Mucosa of gallbladder (tissue), 1 donor: ENCODE measurements around the gene PLEKHA1. TPM values are rescaled to one million over a fixed set of nuclear protein-coding genes. Genes with fewer than 3 reads are reported as not detected.

Experiments
- DNase-seq: peaks from one replicate; pipeline ENCODE4 v3.0.0-alpha.2; 2020; ENCODE audit warnings: low spot score
- total RNA-seq: library from RNA; stranded (reverse); gene quantifications from one replicate; pipeline ENCODE4 v1.2.1, GENCODE V29; 2021
- donor health status: DM: no; HTN: no; CAD: no.

Gene PLEKHA1
- total RNA-seq, 1 donor from 2014 or later, result 54.8 TPM

DNA sequence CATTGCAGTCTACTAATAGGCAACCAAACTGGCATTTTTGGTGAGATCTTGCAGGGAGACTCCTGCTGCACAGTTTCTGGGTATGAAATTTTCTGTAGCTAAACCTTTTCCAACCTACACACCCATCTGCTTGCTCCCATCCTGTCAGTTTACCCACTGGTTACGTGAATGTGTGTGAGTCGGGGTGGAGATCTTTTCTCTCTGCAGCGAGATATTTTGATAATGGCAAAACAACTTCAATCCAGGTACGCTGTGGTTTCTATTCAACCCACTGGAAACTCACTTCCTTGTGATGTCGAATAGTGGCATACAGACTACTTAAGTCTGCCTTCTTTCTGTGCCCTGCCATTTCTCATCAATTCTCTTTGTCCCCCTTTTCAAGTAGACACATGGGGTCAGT, 4.5 kb downstream of the PLEKHA1 start:
- no peak for DNase-seq

DNA sequence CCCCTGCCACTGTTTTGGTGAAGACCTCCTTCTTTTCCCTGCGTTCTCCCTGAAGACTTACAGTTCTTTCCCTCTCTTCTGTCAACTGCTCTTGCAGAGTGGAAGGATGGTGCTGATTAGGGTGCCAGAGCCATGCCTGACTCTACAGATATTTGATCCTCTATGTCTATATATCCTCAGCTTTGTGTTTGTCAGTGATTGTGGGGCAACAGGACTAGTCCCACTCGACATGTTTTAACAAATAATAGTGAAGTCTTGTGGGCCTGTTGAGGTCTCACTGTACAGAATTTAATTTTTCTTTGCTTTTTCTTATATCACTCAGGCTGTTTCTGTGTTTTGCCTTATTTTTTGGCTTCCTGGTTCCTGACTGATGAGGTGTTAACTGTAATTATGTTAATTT, 5.0 kb downstream of the PLEKHA1 start:
- DNase-seq, result no peak

DNA sequence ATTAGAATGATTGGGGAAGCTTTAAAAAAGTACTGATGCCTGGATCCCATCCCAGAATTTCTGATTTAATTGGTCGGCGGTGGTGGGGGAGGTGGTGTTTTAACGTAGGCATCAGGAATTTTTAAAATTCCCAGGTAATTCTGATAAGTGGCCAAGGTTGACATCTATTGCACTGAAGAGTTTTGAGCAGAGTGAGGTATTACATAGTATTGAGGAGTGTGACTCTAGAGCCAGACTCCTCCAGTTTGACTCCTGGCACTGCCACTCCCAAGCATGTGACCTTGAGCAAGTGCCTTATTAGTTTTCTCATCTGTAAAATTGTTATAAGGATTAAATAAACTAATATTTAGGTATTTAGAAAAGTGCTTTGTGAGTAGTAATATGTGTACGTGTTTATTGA, 6.2 kb downstream of the PLEKHA1 start:
- DNase-seq, result no peak

DNA sequence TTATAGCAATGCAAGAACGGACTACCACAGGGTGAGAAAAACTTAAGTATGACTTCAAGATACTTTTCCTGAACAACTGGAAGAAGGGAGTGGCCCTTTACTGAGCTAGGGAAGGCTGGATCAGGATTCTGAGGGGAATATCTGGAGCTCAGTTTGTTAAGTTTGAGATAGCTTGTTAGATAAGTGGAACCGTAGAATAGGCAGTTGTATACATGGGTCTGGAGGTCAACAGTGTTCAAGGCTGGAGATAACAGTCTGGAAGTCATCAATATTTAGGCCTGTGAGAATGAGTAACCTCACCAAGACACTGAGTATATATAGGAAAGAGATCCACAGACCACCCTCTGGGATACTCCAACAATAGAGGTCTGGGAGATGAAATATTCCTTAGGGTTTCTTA, 7.2 kb downstream of the PLEKHA1 start:
- no peak for DNase-seq

DNA sequence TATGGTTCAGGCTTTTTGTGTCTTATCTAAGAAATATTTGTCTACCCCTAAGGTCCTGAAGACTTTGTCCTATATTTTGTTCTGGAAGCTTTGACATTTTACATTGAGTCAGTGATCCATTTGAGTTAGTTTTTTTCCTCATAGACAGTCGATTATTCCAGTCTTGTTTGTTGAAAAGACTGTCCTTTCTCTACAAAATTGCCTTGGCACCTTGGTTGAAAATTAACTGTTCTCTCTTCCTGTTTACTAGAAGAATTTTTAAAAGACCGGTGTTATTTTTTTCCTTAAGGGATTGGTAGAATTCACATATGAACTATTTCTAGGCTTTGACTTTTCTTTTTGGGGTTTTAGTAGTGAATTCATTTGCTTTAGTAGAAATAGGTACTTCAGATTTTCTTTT, 12.0 kb downstream of the PLEKHA1 start:
- no peak for DNase-seq

DNA sequence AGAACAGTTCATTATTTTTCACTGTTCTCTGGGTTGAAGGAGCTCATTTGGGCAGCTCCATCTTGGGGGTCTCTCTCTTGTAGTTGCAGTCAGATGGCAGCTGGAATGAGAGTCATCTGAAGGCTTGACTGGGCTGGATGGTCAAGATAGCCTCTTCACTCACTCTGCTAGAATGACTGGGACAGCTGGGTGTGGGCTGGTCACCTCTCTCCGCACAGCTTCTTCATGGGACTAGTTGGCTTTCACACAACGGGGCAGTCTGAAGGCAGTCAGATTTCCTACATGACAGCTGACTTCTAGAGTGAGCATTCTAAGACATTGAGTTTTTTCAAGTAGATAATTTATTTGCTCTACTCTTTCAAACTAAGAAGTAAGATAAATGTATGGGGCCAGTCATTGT, 13.1 kb downstream of the PLEKHA1 start:
- no peak for DNase-seq

DNA sequence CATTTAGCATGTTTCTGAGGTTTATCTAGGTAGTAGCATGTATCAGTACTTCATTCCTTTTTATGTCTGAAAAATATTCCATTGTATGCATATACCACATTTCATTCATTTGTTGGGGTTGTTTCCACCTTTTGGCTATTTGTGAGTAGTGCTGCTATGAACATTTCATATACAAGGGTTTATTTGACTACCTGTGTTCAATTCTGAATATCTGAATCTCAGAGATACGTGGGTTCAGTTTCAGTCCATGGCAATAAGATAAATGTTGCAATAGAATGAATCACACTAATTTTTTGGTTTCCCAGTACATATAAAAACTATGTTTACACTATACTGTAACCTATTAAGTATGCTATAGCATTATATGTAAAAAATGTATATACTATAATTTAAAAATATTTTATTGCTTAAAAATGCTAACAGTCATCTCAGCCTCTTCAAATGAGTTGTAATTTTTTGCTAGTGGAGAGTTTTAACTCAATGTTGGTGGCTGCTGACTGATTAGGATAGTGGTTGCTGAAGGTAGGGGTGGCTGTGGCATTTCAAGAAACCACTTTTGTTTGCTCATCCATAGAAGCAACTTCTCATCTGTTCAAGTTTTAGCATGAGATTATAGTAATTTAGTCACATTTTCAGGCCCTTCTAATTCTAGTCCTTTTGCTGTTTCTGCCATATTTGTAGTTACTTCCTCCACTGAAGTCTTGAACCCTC, 13.9 kb downstream of the PLEKHA1 start:
- DNase-seq, result no peak

DNA sequence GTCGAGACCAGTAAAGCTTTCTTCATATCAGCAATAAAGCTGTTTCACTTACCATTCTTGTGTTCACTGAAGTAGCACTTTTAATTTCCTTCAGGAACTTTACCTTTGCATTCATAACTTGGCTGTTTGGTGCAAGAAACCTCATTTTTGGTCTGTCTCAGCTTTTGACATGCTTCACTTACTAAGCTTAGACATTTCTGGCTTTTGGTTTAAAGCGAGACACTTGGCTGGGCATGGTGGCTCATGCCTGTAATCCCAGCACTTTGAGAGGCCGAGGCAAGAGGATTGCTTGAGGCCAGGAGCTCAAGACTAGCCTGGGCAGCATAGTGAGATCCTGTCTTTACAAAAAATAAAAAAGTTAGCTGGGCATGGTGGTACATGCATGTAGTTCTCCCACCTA, 15.8 kb downstream of the PLEKHA1 start:
- DNase-seq, result no peak

DNA sequence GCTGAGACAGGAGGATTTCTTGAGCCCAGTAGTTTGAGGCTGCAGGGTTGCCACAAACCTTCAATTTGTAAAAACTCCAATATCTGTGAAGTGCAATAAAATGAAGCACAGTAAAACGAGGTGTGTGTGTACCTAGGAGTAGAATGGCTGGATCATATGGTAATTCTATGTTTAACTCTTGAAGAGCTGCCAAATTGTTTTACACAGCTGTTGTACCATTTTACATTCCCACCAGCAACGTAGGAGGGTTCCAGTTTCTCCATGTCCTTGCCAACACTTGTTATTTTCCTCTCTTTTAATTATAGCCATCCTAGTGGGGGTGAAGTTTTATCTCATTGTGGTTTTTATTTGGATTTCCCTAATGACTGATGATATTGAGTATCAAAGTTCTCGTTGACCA, 16.2 kb downstream of the PLEKHA1 start:
- no peak for DNase-seq

DNA sequence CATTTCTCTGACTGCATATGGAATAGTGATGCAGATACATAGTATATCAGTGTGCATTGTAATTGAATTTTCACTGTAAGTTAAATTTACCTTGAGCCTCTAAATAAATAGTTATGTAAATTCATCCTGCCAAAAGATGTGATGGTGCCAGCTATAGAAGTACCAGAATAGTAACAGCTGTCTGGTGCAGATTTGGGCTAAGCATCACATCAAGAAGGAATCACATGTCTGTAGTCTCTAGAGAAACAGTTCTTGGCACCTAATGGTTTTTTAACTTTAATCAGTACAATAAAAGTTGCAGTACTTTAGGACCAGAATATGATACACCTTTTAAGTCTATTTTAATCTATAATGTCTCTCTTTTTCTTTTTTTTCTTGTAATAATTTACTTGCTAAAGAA, 17.4 kb downstream of the PLEKHA1 start:
- no peak for DNase-seq

DNA sequence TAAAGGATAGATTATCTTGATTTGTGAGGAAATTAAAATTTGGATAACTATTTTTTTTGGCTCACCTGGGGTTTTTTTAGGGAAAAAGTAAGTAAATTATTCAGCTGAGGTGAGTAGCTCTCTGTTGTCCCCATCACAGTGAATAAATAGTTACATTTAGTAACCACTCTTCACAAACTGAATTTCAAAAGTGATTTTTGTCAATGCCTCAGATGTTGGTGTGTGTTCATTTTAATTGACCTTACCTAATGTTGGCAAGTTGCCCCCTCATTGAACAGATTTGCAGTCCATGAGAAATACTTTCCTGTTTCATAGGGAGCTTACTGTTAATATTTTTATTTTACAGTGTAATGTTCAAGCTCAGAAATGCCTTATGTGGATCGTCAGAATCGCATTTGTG, 18.3 kb downstream of the PLEKHA1 start:
- DNase-seq, result no peak

DNA sequence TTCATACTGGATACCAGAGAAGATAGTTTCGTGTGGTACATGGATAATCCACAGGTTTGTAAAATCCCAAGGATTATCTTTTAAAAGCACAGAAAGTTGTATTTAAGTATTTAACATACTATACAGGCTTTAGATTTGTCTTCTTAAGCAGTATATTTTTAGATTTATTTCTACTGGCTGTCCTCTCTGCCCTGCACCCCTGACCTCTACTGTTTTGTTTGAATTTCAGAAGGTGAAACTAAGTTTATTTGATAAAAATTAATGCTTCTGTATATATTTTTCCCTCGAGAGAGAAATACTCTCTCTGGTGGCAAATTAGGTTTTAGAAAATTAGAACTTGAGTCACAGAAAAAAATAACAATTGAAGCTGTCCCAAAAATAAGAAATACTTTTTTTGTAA, 18.8 kb downstream of the PLEKHA1 start:
- DNase-seq, result no peak

DNA sequence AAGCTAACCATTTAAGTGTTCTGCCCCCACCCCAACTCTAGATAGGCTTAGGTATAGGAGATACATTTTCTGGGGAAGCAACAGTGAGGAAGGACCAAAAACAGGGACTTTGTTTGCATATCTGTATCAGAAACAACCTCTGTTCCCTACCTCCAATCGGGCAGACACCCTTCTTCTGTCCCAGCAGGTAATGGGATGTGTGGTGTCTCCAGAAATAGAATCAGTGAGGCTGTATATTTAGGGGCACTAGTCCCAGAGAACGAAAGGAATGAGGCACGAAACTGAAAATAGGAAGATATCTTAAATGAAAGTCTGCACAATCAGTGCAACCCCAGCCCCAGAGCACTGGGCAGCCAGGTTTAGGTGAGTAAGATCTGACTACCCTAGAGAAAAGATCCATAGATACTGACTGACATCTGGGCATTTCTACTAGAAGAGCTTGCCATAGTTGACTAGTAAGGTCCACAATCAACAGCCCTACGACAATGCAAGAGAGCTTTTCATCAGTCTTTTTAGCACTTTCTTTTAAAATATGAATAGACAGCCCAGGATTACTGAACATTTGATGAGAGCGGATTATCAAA, 28.1 kb downstream of the PLEKHA1 start:
- no peak for DNase-seq

DNA sequence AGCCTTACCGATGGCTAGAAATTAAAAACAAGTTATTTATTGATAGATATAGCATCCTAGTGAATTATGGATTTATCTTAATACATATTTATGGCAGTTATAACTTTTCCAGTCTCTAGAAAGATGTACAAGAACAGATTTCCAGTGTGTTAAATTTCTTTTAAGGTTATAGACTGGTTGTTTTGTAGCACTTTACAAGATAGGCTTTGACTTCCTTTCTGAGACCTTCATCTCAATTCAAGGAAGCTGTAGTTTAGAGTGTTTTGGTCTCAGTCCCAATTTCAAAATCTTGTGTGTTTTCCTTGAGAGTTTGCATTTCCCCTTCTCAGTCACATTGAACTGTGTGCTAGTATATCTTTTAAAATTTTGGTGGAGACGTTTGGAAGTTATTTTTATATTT, 30.1 kb downstream of the PLEKHA1 start:
- DNase-seq, result no peak

DNA sequence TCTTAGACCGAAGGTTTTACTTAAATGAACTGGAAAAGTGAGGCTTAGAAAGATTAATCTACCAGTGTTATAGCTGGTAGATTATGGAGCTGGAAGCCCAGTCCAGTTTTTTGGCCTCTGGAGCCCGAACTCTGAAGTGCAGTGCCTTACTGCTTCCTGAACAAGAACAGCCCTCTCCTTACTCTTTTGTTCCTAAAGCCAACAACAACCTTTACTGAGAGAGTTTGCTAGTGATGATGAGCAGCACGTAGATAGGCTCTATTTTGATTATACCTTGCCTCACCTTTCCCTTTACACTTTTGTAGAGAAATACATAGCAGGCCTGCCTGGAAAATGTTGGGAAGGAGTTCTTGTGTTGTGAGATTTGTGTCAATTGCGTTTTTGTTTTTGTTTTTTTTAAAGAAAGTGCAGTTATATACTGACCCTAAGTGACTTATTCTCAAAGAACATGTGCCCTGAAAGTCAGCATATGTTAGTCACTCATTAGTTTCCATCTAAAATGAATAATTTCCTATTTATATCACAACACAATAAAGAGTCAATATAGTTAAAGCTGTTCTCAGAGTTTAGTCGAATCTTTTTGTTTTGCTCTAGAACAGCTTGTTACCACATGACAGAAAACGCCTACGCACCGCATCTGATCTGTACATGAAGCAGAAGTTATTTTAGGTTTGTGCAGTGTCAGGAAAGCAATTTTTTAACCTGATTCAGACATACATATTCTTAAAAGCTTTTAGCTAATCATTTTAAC, 33.0 kb downstream of the PLEKHA1 start:
- DNase-seq, result no peak

DNA sequence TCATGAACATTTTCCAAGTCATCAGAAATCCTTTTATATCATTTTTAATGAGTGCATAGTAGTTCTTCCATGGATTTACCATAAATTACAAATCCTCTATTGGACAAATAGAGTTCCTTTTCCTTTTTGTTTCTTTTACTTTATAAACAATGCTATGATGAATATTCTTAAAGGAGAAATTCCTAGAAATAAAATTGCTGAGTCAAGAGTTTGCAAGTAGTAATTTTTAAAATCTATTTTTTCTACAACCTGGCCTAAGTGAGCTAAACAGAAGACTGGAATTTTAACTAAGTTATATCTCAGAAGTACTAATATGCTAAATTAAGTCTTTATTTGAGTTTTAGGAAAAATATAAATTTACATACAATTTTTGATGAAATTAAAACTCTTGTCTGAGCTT, 38.8 kb downstream of the PLEKHA1 start:
- no peak for DNase-seq

DNA sequence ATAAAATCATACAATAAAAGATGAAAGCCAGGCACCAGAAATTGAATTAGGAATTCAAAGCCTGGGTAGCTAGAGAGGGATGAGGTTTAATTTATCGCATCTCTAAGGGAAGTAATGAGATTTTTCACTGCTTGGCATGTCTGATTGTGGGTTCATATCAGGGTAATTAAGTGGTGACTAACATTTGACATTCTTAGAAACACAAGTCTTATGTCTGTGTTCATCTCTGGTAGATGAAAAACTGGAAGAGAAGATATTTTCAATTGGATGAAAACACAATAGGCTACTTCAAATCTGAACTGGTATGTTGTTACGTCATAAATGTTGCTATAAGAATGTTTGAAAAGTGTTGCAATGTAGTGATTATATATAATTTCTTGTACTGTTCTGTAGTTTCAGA, 43.2 kb downstream of the PLEKHA1 start:
- DNase-seq, result no peak

DNA sequence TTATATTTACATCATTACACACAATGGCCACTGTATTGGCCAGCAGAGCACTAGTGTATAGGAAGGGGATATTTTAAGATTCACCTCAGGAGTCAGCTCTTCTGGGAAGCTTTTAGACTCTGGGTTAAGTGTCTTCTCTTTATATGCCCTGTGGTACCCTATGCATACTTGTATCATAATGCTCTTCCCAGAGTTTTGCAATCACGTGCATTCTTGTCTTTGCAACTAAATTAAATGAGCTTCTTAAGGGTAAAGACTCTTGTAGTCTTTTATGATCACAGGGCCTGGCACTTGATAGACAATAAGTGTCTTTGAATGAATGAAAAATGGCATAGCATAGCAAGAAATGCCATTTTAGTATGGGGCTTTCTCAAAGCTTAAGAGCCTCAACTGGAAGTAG, 44.5 kb downstream of the PLEKHA1 start:
- DNase-seq, result no peak

DNA sequence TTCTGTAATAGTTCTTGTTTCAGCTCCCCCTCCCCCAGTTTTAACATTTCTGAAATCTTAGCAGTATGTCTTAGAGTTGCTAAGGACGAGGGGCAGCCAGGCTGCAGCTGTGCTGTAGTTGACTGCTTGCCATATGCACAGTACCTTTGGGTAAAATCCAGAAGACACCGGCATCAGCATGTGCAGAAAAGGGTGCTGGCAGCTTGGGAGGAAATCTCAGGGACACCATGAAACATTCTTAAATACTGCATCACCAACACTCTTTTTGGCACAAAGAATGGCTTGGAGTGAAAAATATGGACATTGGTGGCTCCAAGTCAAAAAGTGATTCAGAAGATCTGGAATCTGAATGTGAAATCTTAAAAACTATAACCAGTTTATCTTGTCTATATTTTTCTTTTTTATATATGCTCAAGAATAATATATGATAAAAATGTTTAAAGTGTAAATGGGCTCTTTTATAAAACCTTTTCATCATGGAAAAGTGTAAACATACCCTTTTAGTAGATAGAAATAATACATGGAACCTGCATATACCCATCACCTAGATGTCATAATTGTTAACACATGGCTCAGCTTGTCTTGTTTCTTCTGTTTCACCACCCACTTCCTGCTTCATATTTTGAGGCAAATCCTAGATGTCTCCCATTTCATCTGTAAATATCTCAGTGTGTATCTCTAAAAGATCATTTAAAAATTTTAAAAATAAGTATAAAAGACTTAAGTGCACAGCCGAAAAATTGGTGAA, 45.5 kb downstream of the PLEKHA1 start:
- DNase-seq, result no peak

DNA sequence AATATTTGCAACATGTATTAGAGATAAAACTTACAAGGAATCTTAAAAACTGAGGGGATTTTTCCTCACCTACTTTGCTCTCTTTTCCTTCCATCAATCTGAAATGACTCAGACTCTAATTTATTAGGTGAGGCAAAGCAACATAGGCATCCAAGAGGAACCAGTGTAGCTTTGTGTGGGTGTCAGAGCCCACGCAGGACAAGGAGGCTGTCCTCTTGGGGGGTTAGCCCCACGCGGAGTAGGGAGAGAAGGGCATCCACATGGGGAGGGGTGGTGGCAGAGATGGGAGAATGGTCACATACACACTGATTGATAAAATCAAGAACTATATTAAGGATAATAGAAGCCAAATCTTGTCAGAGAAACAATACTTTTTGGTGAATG, 46.1 kb downstream of the PLEKHA1 start:
- DNase-seq, result no peak

DNA sequence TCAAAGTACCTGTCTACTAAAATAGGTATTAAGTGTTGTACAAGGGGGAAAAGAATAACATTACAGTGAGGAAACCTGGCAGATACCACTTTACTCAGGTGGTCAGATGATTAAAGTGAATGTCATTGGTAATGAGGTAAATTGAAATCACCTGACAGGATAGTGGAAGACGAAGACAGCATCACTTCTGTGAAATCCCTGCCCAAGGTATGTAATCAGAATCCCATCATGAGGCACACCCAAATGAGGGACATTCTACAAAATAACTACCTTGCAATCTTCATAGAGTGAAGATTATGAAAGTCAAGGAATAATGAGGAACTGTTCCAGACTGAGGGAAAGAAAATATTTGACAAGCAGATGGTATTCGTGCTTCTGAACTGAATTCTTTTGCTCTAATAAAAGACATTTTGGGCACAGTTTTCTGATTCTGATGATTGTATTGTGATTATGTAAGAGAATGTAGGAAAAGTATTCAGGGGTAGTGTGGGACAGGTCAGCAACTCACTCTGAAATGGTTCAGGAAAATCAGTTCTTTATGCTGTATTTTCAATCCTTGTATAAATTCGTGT, 46.6 kb downstream of the PLEKHA1 start:
- no peak for DNase-seq

DNA sequence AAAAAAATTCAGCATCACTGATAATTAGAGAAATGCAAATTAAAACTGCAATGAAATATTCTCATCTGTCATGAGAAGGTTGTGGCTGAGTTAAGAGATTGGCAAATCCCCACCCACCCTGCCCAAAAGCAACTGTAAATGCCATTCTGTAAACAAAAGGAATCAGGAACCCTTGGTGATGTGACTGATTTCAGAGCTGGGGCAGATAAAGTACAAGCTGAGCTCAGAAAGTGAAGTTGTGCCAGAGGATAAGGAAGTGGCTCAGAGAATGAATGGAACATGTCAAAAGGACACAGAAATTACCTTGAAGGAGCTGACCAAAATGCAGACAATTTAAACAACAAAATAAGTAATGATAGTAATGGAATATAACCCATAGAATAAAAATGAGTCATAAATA, 47.2 kb downstream of the PLEKHA1 start:
- no peak for DNase-seq
